WERI-Rb-1 (cell line): ENCODE data around the gene TBATA.

Source experiments
- DNase-seq: peaks from one replicate; pipeline ENCODE4 v3.0.0-alpha.2; 2020
- H3K27ac ChIP-seq: fragments of 250-450 bp; sonication (Bioruptor Pico); 2 replicates; pipeline ENCODE4 v1.5.1; 2020; ENCODE audit warnings: mild to moderate bottlenecking, moderate library complexity
- H3K27me3 ChIP-seq: fragments of 250-450 bp; sonication (Bioruptor Pico); 2 replicates; pipeline ENCODE4 v1.5.1; 2021; ENCODE audit warnings: mild to moderate bottlenecking, low read depth, moderate library complexity; ENCODE audit not compliant: insufficient read depth, severe bottlenecking
- H3K36me3 ChIP-seq: fragments of 250-450 bp; sonication (Bioruptor Pico); 2 replicates; pipeline ENCODE4 v1.5.1; 2020; ENCODE audit warnings: mild to moderate bottlenecking, moderate library complexity
- H3K4me3 ChIP-seq: 2 replicates; pipeline ENCODE4 v1.5.1; 2011; ENCODE audit warnings: low read depth, mild to moderate bottlenecking, control low read depth, low read length
- H3K9me3 ChIP-seq: fragments of 250-450 bp; sonication (Bioruptor Pico); 2 replicates; pipeline ENCODE4 v1.5.1; 2021; ENCODE audit warnings: mild to moderate bottlenecking, moderate library complexity; ENCODE audit not compliant: severe bottlenecking
- CTCF ChIP-seq: IDR thresholded peaks from 2 replicates; pipeline ENCODE4 v1.5.1; 2011; ENCODE audit warnings: low read depth, mild to moderate bottlenecking, control low read depth, inconsistent platforms, low read length

The TBATA gene

GRCh38 chr10:70743879-70744278 lies 41.3 kb downstream of the TBATA start:
- DNase-seq, result no peak
- no peak for TF ChIP-seq CTCF
- H3K36me3 ChIP-seq, result no peaks in the 10 kb centered on the region
- H3K27ac ChIP-seq, result no peak overlapping the region
- no peaks in the 10 kb centered on the region for H3K27me3 ChIP-seq
- H3K4me3 ChIP-seq, result no peak overlapping the region
- H3K9me3 ChIP-seq, result no peaks in the 10 kb centered on the region

GRCh38 chr10:70743430-70743788 lies 41.8 kb downstream of the TBATA start:
- DNase-seq, result no peak

GRCh38 chr10:70742537-70743429 lies 42.4 kb downstream of the TBATA start:
- Histone ChIP-seq H3K27me3 (no peaks in the 10 kb centered on the region), H3K4me3 (no peak overlapping the region), H3K27ac (no peak overlapping the region), H3K9me3 (no peaks in the 10 kb centered on the region), H3K36me3 (no peaks in the 10 kb centered on the region)
- DNase-seq, result no peak
- no peak for TF ChIP-seq CTCF

More at GRCh38 chr10:70743430-70743788, 41.8 kb downstream of the TBATA start:
- no peak overlapping the region for H3K27ac ChIP-seq
- H3K27me3 ChIP-seq, result no peaks in the 10 kb centered on the region
- 0 out of 2 replicates have a peak, but pooled peaks have one; percentile 3 for TF ChIP-seq CTCF
- no peak overlapping the region for H3K4me3 ChIP-seq
- no peaks in the 10 kb centered on the region for H3K9me3 ChIP-seq
- no peaks in the 10 kb centered on the region for H3K36me3 ChIP-seq

- Histone ChIP-seq H3K36me3 (no peaks in the 10 kb centered on the region), H3K9me3 (no peaks in the 10 kb centered on the region), H3K27me3 (no peaks in the 10 kb centered on the region), H3K4me3 (no peak overlapping the region), H3K27ac (no peak overlapping the region)
- no peak for DNase-seq
- TF ChIP-seq CTCF, result no peak
Observed at GRCh38 chr10:70740406-70741288, 44.5 kb downstream of the TBATA start.

- TF ChIP-seq CTCF, result no peak
- Histone ChIP-seq H3K36me3 (no peaks in the 10 kb centered on the region), H3K27ac (no peak overlapping the region), H3K4me3 (no peak overlapping the region), H3K9me3 (no peaks in the 10 kb centered on the region), H3K27me3 (no peaks in the 10 kb centered on the region)
- no peak for DNase-seq
Observed at GRCh38 chr10:70738761-70739121, 46.4 kb downstream of the TBATA start.
